ENCODE results near the gene RALGPS2.

Gene RALGPS2, protein sequence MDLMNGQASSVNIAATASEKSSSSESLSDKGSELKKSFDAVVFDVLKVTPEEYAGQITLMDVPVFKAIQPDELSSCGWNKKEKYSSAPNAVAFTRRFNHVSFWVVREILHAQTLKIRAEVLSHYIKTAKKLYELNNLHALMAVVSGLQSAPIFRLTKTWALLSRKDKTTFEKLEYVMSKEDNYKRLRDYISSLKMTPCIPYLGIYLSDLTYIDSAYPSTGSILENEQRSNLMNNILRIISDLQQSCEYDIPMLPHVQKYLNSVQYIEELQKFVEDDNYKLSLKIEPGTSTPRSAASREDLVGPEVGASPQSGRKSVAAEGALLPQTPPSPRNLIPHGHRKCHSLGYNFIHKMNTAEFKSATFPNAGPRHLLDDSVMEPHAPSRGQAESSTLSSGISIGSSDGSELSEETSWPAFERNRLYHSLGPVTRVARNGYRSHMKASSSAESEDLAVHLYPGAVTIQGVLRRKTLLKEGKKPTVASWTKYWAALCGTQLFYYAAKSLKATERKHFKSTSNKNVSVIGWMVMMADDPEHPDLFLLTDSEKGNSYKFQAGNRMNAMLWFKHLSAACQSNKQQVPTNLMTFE

GRCh38 chr1:178724728-178725465, at the start of gene RALGPS2:
Gene RALGPS2, plus strand, starts transcription at chr1:178725244. Its CDS starts 51,521 bp downstream, at chr1:178776765.
- DNase-seq (ENCODE audit: low read depth) = peak; percentile 82

DNA sequence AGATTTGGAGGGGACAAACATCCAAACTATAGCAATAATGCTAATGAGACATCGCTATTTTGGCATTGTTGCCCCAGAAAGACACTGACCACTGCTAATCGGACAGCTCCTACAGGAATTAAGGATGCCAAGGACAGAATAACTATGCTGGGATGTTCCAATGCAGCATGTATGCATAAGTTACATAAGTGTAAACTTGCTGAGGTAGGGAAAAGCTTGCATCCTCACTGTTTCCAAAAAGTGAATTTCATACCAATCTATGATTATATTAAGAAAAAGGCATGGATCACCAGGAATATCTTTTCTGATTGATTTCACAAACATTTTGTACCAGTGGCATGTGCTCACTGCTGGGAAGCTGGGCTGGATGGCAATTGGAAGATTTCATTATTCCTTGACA, 45.8 kb upstream of the RALGPS2 start:
- no peak for DNase-seq (ENCODE audit: low read depth)

GRCh38 chr1:178682429-178682828, 42.6 kb upstream of the RALGPS2 start:
- no peak for DNase-seq (ENCODE audit: low read depth)

DNA sequence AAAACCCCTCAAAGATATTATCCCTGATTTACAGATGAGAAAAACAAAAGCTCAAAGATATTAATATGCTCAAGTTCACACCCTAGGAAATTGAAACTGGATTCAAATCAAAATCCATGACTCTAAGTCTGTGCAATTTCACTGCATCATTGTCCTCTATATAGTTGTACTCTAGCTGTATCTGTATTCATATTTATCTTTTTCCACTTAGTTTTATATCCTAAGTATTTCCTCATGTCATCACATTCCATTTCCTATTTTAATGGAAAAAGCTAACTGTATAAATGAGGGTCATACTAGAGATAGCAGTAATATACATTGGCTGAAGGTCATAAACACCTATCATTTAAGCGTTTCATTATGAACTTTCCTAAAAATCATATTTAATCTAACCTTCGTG, 42.2 kb upstream of the RALGPS2 start:
- no peak for DNase-seq (ENCODE audit: low read depth)

DNA sequence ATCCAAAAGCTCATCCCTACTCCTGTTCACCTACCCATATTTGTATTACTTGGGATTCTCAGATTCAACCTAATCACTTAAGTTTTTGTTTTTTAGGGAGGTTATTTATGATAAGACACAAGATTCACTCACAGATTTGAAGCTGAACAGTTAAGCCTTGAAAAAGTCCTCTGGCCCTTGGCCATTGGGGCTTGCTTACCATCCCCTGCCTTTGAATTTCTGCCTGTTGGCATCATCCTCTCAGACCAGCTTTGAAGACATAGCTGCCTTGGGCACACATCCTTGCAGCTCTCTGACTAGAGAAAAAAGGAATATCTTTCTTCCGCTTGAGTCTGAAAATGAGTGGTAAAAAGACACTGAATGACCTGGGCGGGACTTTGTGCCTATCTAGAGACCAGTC, 41.8 kb upstream of the RALGPS2 start:
- no peak for DNase-seq (ENCODE audit: low read depth)

GRCh38 chr1:178684111-178684510, 40.9 kb upstream of the RALGPS2 start:
- DNase-seq (ENCODE audit: low read depth) = peak; percentile 37

DNA sequence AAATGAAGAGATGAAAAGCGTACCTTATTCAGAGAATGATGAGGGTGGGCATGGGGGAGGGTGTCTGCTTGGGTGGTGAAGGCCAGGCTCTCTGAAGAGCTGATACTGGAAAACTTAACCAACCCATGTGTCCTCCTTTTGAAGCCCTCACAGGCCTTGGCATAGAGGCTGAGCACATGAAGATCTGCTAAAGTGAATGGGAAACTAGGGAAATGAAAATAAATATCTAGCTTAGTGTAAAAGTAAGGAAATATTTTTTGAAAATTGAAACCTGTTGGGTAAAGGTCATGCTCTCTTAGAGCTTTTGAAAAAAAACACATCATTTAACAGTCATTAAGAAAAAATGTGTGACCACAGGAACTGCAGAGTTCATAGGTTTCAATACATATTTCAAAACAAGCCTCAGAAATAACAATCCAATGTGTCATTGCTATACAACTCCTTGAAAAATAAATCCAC, 40.5 kb upstream of the RALGPS2 start:
- DNase-seq (ENCODE audit: low read depth) = peak; percentile 95

DNA sequence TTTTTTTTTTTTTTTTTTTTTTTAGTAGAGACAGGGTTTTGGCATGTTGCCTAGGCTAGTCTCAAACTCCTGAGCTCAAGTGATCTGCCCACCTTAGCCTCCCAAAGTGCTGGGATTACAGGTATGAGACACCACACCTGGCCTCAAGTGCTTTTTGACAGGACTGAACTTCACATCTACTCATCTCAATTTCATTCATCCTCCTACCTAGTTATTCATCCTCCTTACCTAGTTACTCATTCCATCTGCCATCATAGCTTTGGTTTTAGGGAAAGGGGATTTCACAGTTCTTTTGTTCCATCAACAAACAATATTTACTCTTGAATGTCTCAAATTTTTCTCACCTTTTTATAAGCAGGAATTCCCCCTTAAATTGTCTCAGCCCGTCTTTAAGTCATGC, 38.6 kb upstream of the RALGPS2 start:
- DNase-seq (ENCODE audit: low read depth) = peak; percentile 15

GRCh38 chr1:178688244-178688643, 36.8 kb upstream of the RALGPS2 start:
- DNase-seq (ENCODE audit: low read depth) = peak; percentile 11

DNA sequence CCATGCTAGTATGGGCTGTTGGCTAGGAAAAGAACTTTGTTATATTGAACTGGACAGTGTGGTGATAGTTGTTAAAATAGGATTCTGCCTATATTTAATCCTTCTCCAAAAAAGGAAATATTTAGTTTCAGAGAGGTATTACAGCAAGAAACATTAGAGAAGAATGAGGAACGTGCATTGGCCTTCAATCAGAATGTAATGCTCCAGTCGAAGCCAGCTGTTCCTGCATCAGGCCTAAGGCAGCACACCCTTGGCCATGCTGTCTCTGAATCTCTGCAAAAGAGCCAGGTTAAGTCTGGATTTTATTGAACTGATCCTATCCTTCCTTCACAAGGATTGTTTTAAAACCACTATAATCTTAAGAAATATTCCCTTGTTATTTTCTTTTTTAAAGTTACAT, 35.3 kb upstream of the RALGPS2 start:
- peak; percentile 40 for DNase-seq (ENCODE audit: low read depth)

DNA sequence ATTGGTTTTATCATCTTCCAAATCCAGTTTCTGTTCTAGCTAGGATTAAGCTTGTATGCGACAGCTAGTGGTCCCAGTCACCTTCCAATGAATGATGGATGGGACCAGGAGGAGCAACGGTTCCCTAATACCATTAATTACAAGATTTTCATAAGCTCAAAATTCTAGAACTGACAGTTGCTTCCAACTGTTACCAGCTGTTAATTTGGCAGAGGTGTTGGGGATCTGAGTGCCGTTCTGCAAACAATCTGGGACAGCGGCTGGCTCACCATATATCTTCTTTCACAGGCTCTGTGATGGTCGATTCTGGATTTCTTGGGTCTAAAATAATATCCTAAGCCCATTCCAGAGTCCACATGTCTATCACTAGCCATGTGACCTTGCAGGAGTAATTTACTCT, 34.5 kb upstream of the RALGPS2 start:
- no peak for DNase-seq (ENCODE audit: low read depth)

- no peak for DNase-seq (ENCODE audit: low read depth)
These were observed 32.3 kb upstream of the RALGPS2 start for GRCh38 chr1:178692564-178693327.

- peak; percentile 23 for DNase-seq (ENCODE audit: low read depth)
These were observed 31.7 kb upstream of the RALGPS2 start for GRCh38 chr1:178693366-178693765.

DNA sequence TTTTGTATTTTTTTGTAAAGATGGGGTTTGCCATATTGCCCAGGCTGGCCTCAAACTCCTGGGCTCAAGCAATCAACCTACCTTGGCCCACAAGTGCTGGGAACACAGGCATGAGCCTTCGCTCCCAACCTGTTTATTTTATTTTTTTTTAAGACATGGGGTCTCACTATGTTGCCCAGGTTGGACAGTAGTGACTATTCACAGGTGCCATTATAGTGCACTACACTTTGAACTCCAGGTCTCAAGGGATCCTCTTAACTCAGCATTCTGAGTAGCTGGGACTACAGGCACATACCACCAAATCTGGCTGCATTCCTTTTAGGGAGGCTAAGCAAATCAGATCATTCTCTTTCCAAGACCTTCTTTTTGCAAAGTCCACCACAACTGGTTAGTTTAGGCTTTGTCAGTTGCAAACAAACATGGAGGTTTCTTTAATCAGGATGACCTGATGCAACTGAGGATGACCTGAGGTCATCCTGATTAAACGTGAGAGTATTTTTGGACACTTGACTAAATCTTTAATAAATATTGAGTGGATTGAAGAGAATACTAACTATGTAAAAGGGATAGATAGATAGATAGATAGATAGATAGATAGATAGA, 30.0 kb upstream of the RALGPS2 start:
- DNase-seq (ENCODE audit: low read depth) = peak; percentile 20

- DNase-seq (ENCODE audit: low read depth) = peak; percentile 74
These were observed 22.9 kb upstream of the RALGPS2 start for GRCh38 chr1:178702146-178702545.

DNA sequence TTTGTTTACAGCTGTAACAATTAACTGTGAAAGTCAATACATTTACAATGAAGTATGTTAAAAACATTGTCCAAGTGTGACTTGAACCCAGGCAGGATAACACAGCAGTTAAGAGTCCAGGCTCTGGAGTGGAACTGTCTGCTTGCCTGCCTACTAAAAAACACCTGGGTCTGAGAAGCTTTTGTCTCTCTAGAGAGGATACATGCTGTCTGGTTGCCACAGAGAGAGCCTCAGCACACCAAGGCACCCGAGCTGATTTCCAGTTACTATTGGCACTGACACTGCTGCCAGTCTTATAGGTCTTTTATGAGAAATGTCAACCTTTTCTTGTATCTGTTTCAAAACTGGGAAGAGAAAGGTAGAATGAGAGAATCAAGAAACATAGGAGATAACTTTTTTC, 20.2 kb upstream of the RALGPS2 start:
- DNase-seq (ENCODE audit: low read depth) = no peak

- no peak for DNase-seq (ENCODE audit: low read depth)
These were observed 18.6 kb upstream of the RALGPS2 start for GRCh38 chr1:178706432-178706831.

- DNase-seq (ENCODE audit: low read depth) = peak; percentile 57
These were observed 11.8 kb upstream of the RALGPS2 start for GRCh38 chr1:178713259-178713658.

DNA sequence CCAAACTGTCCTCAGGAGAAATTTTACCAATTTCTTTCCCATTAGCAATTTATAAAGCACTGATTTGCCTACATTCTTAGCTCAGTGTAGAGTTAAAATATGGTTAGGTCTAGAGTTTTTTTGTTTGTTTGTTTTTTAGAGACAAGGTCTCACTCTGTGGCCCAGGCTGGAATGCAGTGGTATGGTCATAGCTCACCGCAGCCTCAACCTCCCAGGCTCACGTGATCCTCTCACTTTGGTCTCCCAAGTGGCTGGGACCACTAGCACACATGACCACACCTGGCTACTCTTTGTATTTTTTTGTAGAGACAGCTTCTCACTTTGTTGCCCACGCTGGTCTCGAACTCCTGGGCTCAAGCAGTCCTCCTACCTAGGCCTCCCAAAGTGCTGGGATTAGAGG, 10.6 kb upstream of the RALGPS2 start:
- DNase-seq (ENCODE audit: low read depth) = no peak

DNA sequence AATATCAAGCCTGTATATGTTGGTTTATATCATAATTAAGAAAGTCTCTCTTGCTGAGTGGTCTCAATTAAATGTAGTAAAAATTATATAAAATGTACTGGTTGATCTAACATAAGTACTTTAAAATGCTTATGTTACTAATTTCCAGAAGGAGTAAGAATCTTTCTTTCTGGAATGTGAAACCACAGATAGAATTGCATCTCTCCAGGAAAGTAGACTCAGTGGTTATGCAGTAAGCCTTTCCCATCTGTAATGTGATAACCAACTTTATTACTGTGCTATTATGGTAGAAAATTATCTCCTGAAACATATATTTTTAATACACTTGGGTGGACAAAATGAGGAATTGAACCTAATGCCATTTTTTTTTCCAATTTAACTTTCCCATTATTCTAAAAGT, 8.9 kb upstream of the RALGPS2 start:
- DNase-seq (ENCODE audit: low read depth) = peak; percentile 58

- no peak for DNase-seq (ENCODE audit: low read depth)
These were observed 6.5 kb upstream of the RALGPS2 start for GRCh38 chr1:178718520-178718919.

- peak; percentile 20 for DNase-seq (ENCODE audit: low read depth)
These were observed 1.5 kb upstream of the RALGPS2 start for GRCh38 chr1:178723546-178723945.

Measured in EH (cell line).